ENCODE measurements around the gene CFAP65.

Gene CFAP65

DNA sequence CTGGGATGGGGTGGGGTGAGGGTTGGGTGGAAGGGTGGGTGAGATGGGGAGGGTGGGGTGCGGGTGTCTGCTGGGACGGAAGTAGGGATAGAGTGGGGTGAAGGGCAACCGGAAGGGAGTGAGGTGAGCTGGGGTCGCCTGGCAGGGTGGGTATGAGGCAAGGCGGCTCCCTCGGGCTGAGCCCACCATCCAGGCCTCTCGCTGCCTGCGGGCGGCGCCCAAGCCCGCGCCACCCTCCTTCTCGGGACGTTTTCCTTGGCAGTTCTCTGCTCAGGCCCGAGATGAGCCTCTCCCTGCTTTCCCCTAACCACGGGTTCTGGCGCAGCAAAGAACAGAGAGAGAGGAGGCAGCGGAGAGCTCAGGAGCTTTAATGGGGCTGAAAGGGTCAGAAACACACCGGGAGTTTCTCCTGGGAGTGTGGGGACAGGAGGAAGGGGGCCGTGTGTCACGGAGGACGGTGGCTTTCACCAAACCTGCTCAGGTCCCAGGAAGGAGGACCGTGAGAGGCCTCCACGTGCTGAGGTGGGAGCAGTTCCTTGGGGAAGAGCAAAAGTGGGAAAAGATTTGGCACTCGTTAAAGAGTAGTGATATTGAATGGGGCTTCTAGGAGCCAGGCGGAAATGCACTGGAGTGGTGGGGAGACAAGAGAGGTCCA is 60.5 kb downstream of the CFAP65 start:
- H3K4me3 ChIP-seq (ENCODE audit: low read length), result peak overlapping the region; percentile 31
- no peaks in the 10 kb centered on the region for H3K4me1 ChIP-seq (ENCODE audit: control insufficient read depth, insufficient read depth, low read length)
- no peaks in the 10 kb centered on the region for H3K36me3 ChIP-seq (ENCODE audit: control insufficient read depth, insufficient read depth, low read length)
- H3K27me3 ChIP-seq (ENCODE audit: control insufficient read depth, insufficient read depth, low read length), result peaks cover 45% of the 10 kb centered on the region
- no peak overlapping the region for H3K27ac ChIP-seq (ENCODE audit: low read depth, low read length)
- no peak overlapping the region for H3K9ac ChIP-seq (ENCODE audit: low read length)

DNA sequence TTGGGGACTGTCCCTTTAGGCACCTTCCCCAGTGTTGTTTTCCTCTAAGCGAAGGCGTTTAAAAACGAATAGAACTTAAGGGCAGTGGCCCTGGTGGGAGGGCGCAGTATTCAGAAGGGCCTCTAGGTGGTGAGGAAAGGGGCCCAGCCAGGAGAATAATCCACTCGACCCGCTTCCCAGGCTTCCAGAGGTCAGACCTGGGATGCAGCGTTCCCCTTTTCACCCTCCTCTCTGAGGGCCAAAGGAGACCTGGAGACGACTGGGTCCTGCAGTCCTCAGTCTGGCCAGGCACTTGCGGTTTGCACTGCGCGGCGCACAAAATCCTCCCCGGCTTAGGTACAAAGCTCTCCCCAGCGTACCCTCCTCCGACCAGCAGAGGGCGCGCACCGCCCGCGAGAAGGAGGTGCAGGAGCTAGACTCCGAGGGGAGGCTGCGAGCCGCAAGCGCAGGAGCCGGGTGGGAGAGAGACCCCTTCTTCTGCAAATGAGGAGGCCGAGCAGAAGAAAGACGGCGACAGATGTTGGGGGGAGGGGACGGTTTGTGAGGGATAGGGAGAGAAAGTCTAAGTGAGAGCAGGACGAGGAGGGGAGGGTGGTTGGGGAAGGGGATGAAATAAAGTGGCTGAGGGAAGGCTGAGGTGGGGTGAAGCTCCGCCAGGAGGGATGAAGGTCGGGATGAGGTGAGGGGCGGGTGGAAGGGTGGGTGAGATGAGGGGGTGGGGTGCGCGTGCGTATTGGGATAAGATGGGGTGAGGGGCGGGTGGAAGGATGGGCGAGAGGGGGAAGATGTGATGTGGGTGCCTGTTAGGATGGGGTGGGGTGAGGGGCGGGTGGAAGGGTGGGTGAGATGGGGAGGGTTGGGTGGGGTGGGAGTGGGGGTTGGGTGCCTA is 61.2 kb downstream of the CFAP65 start:
- Histone ChIP-seq H3K4me1 (ENCODE audit: control insufficient read depth, insufficient read depth, low read length) (no peaks in the 10 kb centered on the region), H3K36me3 (ENCODE audit: control insufficient read depth, insufficient read depth, low read length) (no peaks in the 10 kb centered on the region), H3K27me3 (ENCODE audit: control insufficient read depth, insufficient read depth, low read length) (peaks cover 39% of the 10 kb centered on the region), H3K27ac (ENCODE audit: low read depth, low read length) (no peak overlapping the region), H3K4me3 (ENCODE audit: low read length) (peak overlapping the region; percentile 51), H3K9ac (ENCODE audit: low read length) (no peak overlapping the region)

DNA sequence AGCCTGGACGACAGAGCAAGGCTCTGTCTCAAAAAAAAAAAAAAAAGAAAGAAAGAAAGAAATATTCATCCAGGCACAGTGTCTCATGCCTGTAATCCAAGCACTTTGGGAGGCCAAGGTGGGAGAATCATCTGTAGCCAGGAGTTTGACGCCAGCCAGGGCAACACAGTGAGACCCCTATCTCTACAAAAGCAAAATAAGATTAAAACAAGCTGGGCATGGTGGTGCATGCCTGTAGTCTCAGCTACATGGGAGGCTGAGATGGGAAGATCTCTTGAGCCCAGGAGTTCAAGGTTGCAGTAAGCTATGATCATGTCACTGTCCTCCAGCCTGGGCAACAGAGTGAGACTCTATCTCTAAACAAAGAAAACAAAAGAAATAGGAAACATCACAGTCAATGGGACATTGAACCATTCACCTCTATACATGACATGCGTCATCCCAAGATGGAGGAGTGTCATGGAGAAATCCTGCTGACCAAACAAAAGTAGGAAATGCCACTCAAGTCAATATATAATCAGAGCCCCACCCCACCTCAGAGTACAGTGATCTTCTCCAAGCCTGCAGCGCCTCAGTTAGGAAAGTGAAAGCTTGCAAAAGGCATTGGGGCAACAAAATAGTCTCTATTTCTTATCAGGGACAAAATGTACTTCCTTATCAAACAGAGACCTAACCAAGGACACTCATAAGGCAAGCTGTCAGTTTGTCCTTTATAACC is 66.1 kb downstream of the CFAP65 start:
- Histone ChIP-seq H3K9ac (ENCODE audit: low read length) (no peak overlapping the region), H3K27me3 (ENCODE audit: control insufficient read depth, insufficient read depth, low read length) (peaks cover 6% of the 10 kb centered on the region), H3K27ac (ENCODE audit: low read depth, low read length) (no peak overlapping the region), H3K4me1 (ENCODE audit: control insufficient read depth, insufficient read depth, low read length) (no peaks in the 10 kb centered on the region), H3K36me3 (ENCODE audit: control insufficient read depth, insufficient read depth, low read length) (no peaks in the 10 kb centered on the region), H3K4me3 (ENCODE audit: low read length) (no peak overlapping the region)

DNA sequence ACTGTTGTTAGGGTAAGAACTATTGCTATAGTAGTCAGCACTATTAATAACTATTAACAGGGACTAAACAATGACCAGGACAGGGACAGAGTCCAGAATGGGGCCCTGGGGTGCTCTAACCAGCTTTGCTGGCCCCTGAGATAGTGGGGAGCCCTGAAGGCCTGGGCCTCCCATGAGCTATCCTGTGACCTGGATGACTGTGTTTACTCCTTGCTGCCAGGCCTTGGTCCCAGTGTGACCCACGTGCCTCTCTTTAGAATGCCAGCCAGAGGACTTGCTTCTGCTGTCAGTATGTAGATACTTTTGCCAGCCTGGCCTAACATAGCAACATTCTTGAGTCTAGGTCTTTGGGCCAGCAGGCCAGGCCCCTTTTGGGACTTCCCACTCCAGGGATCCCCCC is 70.4 kb downstream of the CFAP65 start:
- no peaks in the 10 kb centered on the region for H3K27me3 ChIP-seq (ENCODE audit: control insufficient read depth, insufficient read depth, low read length)

DNA sequence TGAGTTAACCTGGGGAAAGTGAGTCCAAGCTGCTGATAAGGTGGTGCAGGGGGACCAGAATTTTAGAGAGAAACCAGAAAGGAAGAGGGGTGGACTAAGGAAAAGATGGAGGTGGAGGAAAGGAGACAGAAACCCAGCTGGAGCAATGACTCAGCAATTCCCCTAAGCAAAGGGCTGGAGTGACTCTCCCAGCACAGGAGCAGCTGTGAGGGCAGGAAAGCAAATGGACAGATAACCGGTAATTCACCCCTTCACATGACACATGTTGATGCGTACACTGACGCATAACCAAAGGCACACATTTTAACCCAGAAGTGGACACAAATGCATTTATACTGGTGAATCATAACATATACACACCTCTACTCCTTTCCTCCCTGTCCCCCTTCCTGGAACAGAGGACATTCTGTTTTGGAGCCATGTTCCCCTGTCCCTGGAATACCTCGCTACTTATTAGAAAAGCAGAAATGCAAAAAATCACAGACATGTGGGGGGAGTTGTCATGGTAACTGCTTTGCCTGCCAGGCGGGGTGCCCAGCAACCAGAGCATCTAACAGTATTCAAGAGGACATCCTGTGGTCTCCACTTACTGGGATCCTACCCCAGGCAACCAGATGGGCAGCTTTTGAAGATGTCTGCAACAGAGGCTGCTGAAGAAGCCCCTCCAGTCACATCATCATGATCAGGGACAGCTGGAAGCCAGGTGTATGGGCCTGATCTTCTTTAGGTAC is 77.1 kb downstream of the CFAP65 start:
- H3K4me1 ChIP-seq (ENCODE audit: control insufficient read depth, insufficient read depth, low read length), result no peaks in the 10 kb centered on the region
- no peak overlapping the region for H3K9ac ChIP-seq (ENCODE audit: low read length)
- H3K27ac ChIP-seq (ENCODE audit: low read depth, low read length), result no peak overlapping the region
- no peaks in the 10 kb centered on the region for H3K36me3 ChIP-seq (ENCODE audit: control insufficient read depth, insufficient read depth, low read length)
- peaks cover 38% of the 10 kb centered on the region for H3K27me3 ChIP-seq (ENCODE audit: control insufficient read depth, insufficient read depth, low read length)
- H3K4me3 ChIP-seq (ENCODE audit: low read length), result no peak overlapping the region

More for the DNA sequence above, 70.4 kb downstream of the CFAP65 start:
- no peak overlapping the region for H3K9ac ChIP-seq (ENCODE audit: low read length)
- H3K27ac ChIP-seq (ENCODE audit: low read depth, low read length), result no peak overlapping the region
- no peak overlapping the region for H3K4me3 ChIP-seq (ENCODE audit: low read length)
- no peaks in the 10 kb centered on the region for H3K4me1 ChIP-seq (ENCODE audit: control insufficient read depth, insufficient read depth, low read length)
- no peaks in the 10 kb centered on the region for H3K36me3 ChIP-seq (ENCODE audit: control insufficient read depth, insufficient read depth, low read length)

DNA sequence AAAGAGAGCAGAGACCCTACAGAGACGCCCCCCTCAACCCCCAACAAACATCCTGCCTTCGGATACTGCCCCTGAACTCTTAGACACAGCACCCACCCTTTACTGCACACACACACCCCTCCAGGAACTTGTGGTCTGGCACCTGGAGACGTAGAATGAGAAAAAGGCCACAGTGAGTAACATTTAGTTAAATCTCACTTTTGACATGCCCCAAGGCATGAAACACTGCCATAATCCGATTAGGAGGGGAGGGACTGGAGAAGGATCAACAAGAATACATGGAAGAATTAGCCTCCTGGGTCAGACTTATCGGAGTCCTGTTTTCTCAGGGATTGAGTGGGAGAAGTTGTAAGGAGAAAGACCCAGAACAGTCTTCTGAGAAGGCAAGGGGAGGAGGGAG is 77.7 kb downstream of the CFAP65 start:
- Histone ChIP-seq H3K36me3 (ENCODE audit: control insufficient read depth, insufficient read depth, low read length) (no peaks in the 10 kb centered on the region), H3K4me1 (ENCODE audit: control insufficient read depth, insufficient read depth, low read length) (no peaks in the 10 kb centered on the region), H3K27me3 (ENCODE audit: control insufficient read depth, insufficient read depth, low read length) (peaks cover 44% of the 10 kb centered on the region), H3K9ac (ENCODE audit: low read length) (no peak overlapping the region), H3K27ac (ENCODE audit: low read depth, low read length) (no peak overlapping the region), H3K4me3 (ENCODE audit: low read length) (no peak overlapping the region)

DNA sequence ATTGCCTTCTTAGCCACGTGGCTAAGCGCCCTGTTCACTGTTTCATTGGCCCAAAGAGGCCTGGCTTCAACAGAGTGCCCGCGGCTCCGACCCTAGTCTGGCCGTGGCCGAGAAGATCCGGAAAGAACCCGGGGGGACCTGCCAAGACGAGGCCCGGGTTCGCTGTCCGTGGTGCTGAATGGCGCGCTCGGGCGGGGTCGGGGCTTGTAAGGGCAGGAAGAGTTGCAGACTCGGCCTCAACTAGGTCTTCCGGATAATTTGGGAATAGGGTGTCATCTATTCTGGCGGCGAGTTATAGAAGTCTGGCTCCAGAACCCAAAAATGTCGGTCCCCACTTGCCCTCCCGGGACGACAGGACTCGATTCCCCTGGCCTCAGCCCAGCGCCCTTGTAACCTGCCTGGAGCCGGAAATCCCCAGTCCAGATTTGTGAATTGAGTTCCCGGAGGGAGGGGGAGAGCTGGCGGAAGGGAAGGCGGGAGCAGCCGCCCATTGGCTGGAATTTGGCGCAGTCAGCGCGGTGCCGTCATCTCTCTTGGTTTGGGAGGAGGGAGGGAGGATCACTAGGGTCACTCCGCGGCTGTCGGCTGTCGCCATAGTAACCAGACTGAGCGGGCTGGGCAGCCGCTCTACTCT is 78.3 kb downstream of the CFAP65 start:
- H3K27me3 ChIP-seq (ENCODE audit: control insufficient read depth, insufficient read depth, low read length), result peaks cover 47% of the 10 kb centered on the region
- no peak overlapping the region for H3K9ac ChIP-seq (ENCODE audit: low read length)
- no peaks in the 10 kb centered on the region for H3K36me3 ChIP-seq (ENCODE audit: control insufficient read depth, insufficient read depth, low read length)
- H3K4me3 ChIP-seq (ENCODE audit: low read length), result no peak overlapping the region
- no peaks in the 10 kb centered on the region for H3K4me1 ChIP-seq (ENCODE audit: control insufficient read depth, insufficient read depth, low read length)
- H3K27ac ChIP-seq (ENCODE audit: low read depth, low read length), result no peak overlapping the region

DNA sequence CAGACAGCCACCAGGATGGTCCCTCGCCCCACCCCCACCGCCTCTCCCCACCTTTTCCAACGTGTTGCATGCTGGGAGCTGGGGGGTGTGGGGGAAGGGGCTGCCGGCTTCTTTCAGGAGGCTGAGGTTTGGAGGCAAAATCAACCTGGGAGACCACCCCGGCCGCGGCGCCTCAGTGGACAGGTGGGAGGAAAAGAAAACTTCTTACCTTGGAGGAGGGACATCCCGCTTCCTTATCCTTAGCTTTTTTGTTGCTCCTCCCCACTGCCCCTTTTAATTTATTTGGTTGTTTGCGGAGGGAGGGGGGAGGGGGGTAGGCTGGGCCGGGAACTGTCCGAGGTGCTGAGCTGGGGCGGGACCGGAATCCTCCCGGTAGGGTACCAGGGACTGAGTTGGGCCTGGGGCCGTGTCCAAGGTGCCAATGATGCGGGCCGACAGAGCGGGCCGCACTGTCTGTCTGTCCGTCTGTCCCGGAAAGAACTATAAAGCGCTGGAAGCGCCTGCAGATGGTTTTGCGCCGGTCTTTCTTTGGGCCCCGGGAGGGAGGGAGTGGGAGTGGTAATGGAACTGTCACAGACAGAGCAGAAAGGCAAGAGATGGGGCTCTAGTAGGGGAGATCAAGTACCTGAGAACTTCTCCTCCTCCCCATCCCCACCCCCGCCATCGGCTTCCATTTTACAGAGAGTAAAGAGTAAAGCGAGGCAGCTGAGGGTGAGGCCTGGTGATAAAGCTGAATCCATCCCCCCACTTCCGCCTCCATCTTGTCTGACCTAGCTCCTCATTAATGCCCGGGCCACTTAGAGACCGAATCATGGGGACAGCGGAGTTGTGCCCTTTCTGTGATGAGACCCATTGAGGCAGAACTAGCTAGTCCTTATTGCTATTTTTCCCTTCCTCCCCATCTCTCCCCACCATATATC is 79.4 kb downstream of the CFAP65 start:
- Histone ChIP-seq H3K36me3 (ENCODE audit: control insufficient read depth, insufficient read depth, low read length) (no peaks in the 10 kb centered on the region), H3K9ac (ENCODE audit: low read length) (no peak overlapping the region), H3K4me1 (ENCODE audit: control insufficient read depth, insufficient read depth, low read length) (no peaks in the 10 kb centered on the region), H3K27me3 (ENCODE audit: control insufficient read depth, insufficient read depth, low read length) (peaks cover 48% of the 10 kb centered on the region), H3K27ac (ENCODE audit: low read depth, low read length) (no peak overlapping the region), H3K4me3 (ENCODE audit: low read length) (no peak overlapping the region)

DNA sequence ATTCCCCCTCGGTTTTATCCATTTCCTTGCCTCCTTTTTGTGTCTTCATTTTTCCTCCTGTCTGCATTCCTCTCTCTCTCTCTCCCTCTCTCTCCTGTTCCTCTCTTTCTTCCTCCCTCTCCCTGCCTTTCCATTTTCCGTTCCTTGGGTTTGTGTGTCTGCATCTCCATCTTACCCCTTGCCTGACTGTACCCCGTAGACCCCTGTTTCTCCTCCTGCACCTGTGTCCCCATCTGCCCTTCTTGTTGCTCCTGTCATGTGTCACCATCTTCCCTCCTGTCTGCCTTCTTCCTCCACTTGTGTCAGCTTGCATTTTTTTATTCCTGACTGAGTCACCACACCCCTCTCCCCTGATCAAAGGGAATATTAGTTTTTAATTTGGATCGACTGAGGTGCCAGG is 80.1 kb downstream of the CFAP65 start:
- no peak overlapping the region for H3K9ac ChIP-seq (ENCODE audit: low read length)
- H3K27ac ChIP-seq (ENCODE audit: low read depth, low read length), result no peak overlapping the region
- H3K36me3 ChIP-seq (ENCODE audit: control insufficient read depth, insufficient read depth, low read length), result no peaks in the 10 kb centered on the region
- peaks cover 48% of the 10 kb centered on the region for H3K27me3 ChIP-seq (ENCODE audit: control insufficient read depth, insufficient read depth, low read length)
- H3K4me3 ChIP-seq (ENCODE audit: low read length), result no peak overlapping the region
- H3K4me1 ChIP-seq (ENCODE audit: control insufficient read depth, insufficient read depth, low read length), result no peaks in the 10 kb centered on the region

DNA sequence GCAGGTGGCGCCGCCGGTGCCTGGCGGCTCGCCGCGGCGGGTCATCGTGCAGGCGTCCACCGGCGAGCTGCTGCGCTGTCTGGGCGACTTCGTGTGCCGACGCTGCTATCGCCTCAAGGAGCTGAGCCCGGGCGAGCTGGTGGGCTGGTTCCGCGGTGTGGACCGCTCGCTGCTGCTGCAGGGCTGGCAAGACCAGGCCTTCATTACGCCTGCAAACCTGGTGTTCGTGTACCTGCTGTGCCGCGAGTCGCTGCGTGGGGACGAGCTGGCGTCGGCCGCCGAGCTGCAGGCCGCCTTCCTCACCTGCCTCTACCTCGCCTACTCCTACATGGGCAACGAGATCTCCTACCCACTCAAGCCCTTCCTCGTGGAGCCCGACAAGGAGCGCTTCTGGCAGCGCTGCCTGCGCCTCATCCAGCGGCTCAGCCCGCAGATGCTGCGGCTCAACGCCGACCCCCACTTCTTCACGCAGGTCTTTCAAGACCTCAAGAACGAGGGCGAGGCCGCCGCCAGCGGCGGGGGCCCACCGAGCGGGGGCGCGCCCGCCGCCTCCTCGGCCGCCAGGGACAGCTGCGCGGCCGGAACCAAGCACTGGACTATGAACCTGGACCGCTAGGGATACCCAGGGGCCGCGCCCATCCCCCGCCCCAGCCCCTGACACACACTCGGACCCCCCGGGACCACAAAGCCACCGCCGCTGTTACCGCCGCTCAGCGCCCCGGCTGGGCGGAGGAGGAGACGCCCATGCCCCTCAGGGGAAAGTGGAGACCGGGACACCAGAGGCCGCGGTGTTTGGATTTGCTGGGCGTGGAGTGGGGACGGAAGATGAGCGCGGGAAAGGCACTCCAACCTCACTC is 80.8 kb downstream of the CFAP65 start:
- no peak overlapping the region for H3K27ac ChIP-seq (ENCODE audit: low read depth, low read length)

More for the DNA sequence above, 80.8 kb downstream of the CFAP65 start:
- Histone ChIP-seq H3K4me1 (ENCODE audit: control insufficient read depth, insufficient read depth, low read length) (no peaks in the 10 kb centered on the region), H3K36me3 (ENCODE audit: control insufficient read depth, insufficient read depth, low read length) (no peaks in the 10 kb centered on the region), H3K27me3 (ENCODE audit: control insufficient read depth, insufficient read depth, low read length) (peaks cover 48% of the 10 kb centered on the region), H3K4me3 (ENCODE audit: low read length) (no peak overlapping the region), H3K9ac (ENCODE audit: low read length) (no peak overlapping the region)

Measured in rectal smooth muscle tissue (tissue), 1 donor.